ENCODE data around the gene DNAH5. TPM values are rescaled to one million over a fixed set of nuclear protein-coding genes. Genes with fewer than 3 reads are reported as not detected.

Gene DNAH5
- total RNA-seq, 2 experiments from 2014 or later: not detected

DNA sequence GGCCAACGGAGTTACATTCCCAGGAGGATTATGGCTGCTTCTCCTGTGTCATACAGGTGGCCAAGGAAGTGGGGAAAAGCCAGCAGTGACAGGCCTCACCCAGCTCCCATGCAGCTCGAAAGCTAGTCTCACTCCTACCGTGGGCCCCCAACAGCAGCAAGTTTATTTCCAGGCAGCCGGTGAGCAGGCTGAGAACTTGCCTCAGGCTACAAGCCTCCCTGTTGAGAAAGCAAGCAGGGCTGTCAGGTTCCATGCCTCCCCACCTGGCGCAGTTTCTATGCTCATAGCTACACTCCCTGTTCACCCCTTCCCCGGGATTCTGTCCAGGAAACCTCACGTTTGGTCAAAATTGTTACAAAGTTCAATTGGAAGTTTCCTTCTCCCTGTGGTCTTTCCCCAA, 27.5 kb upstream of the DNAH5 start:
- Mint-ChIP-seq H3K36me3 (ENCODE audit: low read depth) (no peaks in the 10 kb centered on the region), H3K27me3 (no peaks in the 10 kb centered on the region), H3K27ac (no peak overlapping the region), H3K4me3 (no peak overlapping the region), H3K4me1 (no peaks in the 10 kb centered on the region), H3K9me3 (peaks cover 2% of the 10 kb centered on the region)
- ChIA-PET CTCF (no interaction called here), POLR2A (no interaction called here)
- DNase-seq: no peak

GRCh38 chr5:13957032-13957645, 12.7 kb upstream of the DNAH5 start:
- ChIA-PET POLR2A (no interaction called here), CTCF (interaction anchor here (0.8 kb wide), 1 partner anchor 390 kb away, joined by 3 read pairs; no protein-coding TSS in a partner anchor)
- Mint-ChIP-seq H3K27ac (no peak overlapping the region), H3K4me1 (no peaks in the 10 kb centered on the region), H3K4me3 (no peak overlapping the region), H3K27me3 (no peaks in the 10 kb centered on the region), H3K36me3 (ENCODE audit: low read depth) (no peaks in the 10 kb centered on the region), H3K9me3 (no peaks in the 10 kb centered on the region)
- no peak for DNase-seq

- Mint-ChIP-seq H3K4me1 (no peaks in the 10 kb centered on the region), H3K27me3 (no peaks in the 10 kb centered on the region), H3K27ac (no peak overlapping the region), H3K36me3 (ENCODE audit: low read depth) (no peaks in the 10 kb centered on the region), H3K9me3 (no peaks in the 10 kb centered on the region), H3K4me3 (no peak overlapping the region)
- DNase-seq: no peak
- ChIA-PET POLR2A (no interaction called here), CTCF (no interaction called here)
These were observed 12.0 kb upstream of the DNAH5 start for GRCh38 chr5:13956471-13956870.

DNA sequence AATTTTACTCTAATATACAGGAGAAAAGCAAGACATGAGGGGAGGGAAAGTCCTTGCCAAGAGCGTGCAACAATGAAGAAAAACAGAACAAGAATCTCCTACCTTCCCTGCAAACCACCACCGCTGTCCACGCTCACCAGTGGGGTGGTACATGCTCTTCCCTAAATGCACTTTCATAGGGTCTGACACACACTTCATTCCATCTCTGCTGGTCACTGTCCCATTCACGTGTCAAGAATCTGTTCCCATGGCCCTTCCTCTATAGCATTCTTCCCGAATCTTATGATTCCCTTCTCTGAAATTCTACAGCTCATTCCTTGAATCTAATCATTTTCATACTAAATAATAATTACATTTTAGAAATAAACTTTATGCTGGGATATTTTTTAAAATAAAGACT, 11.4 kb upstream of the DNAH5 start:
- Mint-ChIP-seq H3K4me3 (no peak overlapping the region), H3K36me3 (ENCODE audit: low read depth) (no peaks in the 10 kb centered on the region), H3K27me3 (no peaks in the 10 kb centered on the region), H3K27ac (no peak overlapping the region), H3K9me3 (no peaks in the 10 kb centered on the region), H3K4me1 (no peaks in the 10 kb centered on the region)
- CTCF ChIA-PET: no interaction called here
- POLR2A ChIA-PET: no interaction called here
- no peak for DNase-seq

GRCh38 chr5:13946111-13946510, 1.6 kb upstream of the DNAH5 start:
- no peaks in the 10 kb centered on the region for H3K36me3 Mint-ChIP-seq (ENCODE audit: low read depth)
- no peaks in the 10 kb centered on the region for H3K4me1 Mint-ChIP-seq
- no peak for DNase-seq
- H3K27me3 Mint-ChIP-seq: no peaks in the 10 kb centered on the region
- no peak overlapping the region for H3K27ac Mint-ChIP-seq
- H3K4me3 Mint-ChIP-seq: no peak overlapping the region
- no peaks in the 10 kb centered on the region for H3K9me3 Mint-ChIP-seq
- ChIA-PET POLR2A (no interaction called here), CTCF (no interaction called here)

- Mint-ChIP-seq H3K27ac (no peak overlapping the region), H3K9me3 (no peaks in the 10 kb centered on the region), H3K27me3 (no peaks in the 10 kb centered on the region), H3K4me1 (no peaks in the 10 kb centered on the region), H3K4me3 (no peak overlapping the region), H3K36me3 (ENCODE audit: low read depth) (no peaks in the 10 kb centered on the region)
- DNase-seq: no peak
- ChIA-PET POLR2A (no interaction called here), CTCF (no interaction called here)
These were observed 783 bp upstream of the DNAH5 start for GRCh38 chr5:13945271-13945670.

DNA sequence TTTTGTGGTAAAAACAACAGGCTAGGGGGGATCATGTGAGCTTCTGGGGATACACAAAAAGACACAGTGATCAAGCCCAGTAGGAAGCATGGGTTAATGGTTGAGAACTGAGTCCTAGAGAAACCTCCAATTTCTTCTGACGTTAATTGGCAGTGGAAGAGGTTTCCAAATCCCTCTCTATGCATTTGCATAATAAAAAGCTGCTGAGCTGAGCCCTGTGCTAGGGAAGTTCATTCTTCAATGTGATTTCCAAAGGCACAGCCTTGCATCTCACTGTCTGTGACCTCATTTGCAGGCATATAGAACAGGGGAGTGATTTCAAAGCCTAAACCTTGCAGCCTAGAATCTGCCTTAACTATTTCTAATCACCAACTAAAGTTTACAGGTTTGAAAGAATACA, 812 bp downstream of the DNAH5 start:
- Mint-ChIP-seq H3K4me3 (no peak overlapping the region), H3K36me3 (ENCODE audit: low read depth) (no peaks in the 10 kb centered on the region), H3K27ac (no peak overlapping the region), H3K9me3 (no peaks in the 10 kb centered on the region), H3K27me3 (no peaks in the 10 kb centered on the region), H3K4me1 (no peaks in the 10 kb centered on the region)
- DNase-seq: no peak
- ChIA-PET POLR2A (no interaction called here), CTCF (no interaction called here)

DNA sequence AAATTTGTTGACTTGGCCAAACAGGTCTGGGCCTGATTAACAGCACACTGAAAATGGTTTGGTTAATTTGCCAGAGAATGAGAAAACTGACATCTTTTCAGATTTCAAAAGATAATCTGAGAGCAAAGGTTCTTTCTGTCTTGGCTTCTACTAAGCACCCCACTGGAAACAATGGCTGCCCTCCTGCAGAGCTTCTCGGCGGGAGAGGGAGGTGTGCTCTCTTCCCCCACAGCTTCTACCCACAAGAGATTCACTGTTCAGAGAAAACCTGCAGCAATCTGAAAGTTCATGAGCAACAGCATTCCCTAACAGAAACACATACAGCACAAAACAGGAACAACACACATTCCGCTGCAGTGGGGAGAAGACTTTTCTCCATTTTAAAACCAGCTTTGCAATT, 3.0 kb downstream of the DNAH5 start:
- Mint-ChIP-seq H3K27ac (no peak overlapping the region), H3K4me1 (no peaks in the 10 kb centered on the region), H3K9me3 (peaks cover 2% of the 10 kb centered on the region), H3K27me3 (no peaks in the 10 kb centered on the region), H3K4me3 (no peak overlapping the region), H3K36me3 (ENCODE audit: low read depth) (no peaks in the 10 kb centered on the region)
- DNase-seq: no peak
- ChIA-PET POLR2A (no interaction called here), CTCF (interaction anchor here (0.6 kb wide), 1 partner anchor 109 kb away, joined by 3 read pairs; no protein-coding TSS in a partner anchor)

- no peak overlapping the region for H3K27ac Mint-ChIP-seq
- CTCF ChIA-PET: no interaction called here
These were observed 4.8 kb downstream of the DNAH5 start for GRCh38 chr5:13939638-13940037.

GRCh38 chr5:13934921-13935320, 9.6 kb downstream of the DNAH5 start:
- Mint-ChIP-seq H3K9me3 (peaks cover 9% of the 10 kb centered on the region), H3K4me1 (no peaks in the 10 kb centered on the region), H3K36me3 (ENCODE audit: low read depth) (no peaks in the 10 kb centered on the region), H3K27ac (no peak overlapping the region), H3K27me3 (no peaks in the 10 kb centered on the region), H3K4me3 (no peak overlapping the region)
- CTCF ChIA-PET: no interaction called here
- POLR2A ChIA-PET: no interaction called here
- DNase-seq: no peak

More at GRCh38 chr5:13939638-13940037, 4.8 kb downstream of the DNAH5 start:
- no peaks in the 10 kb centered on the region for H3K27me3 Mint-ChIP-seq
- no peaks in the 10 kb centered on the region for H3K4me1 Mint-ChIP-seq
- no peaks in the 10 kb centered on the region for H3K36me3 Mint-ChIP-seq (ENCODE audit: low read depth)
- DNase-seq: no peak
- POLR2A ChIA-PET: no interaction called here
- peaks cover 2% of the 10 kb centered on the region for H3K9me3 Mint-ChIP-seq
- no peak overlapping the region for H3K4me3 Mint-ChIP-seq

- POLR2A ChIA-PET: no interaction called here
- no peak overlapping the region for H3K4me3 Mint-ChIP-seq
- no peaks in the 10 kb centered on the region for H3K4me1 Mint-ChIP-seq
- DNase-seq: no peak
- no peak overlapping the region for H3K27ac Mint-ChIP-seq
- no peaks in the 10 kb centered on the region for H3K27me3 Mint-ChIP-seq
- CTCF ChIA-PET: no interaction called here
- H3K36me3 Mint-ChIP-seq (ENCODE audit: low read depth): no peaks in the 10 kb centered on the region
- peaks cover 9% of the 10 kb centered on the region for H3K9me3 Mint-ChIP-seq
These were observed 10.4 kb downstream of the DNAH5 start for GRCh38 chr5:13934125-13934524.

GRCh38 chr5:13932561-13932960, 11.9 kb downstream of the DNAH5 start:
- Mint-ChIP-seq H3K36me3 (ENCODE audit: low read depth) (no peaks in the 10 kb centered on the region), H3K9me3 (peaks cover 7% of the 10 kb centered on the region), H3K27ac (no peak overlapping the region), H3K4me3 (no peak overlapping the region), H3K4me1 (no peaks in the 10 kb centered on the region), H3K27me3 (no peaks in the 10 kb centered on the region)
- CTCF ChIA-PET: no interaction called here
- POLR2A ChIA-PET: no interaction called here
- no peak for DNase-seq

- ChIA-PET POLR2A (no interaction called here), CTCF (no interaction called here)
- Mint-ChIP-seq H3K36me3 (ENCODE audit: low read depth) (no peaks in the 10 kb centered on the region), H3K27ac (no peak overlapping the region), H3K27me3 (no peaks in the 10 kb centered on the region), H3K9me3 (peaks cover 7% of the 10 kb centered on the region), H3K4me1 (no peaks in the 10 kb centered on the region), H3K4me3 (no peak overlapping the region)
- no peak for DNase-seq
These were observed 12.5 kb downstream of the DNAH5 start for GRCh38 chr5:13932011-13932410.

- H3K4me1 Mint-ChIP-seq: no peaks in the 10 kb centered on the region
- POLR2A ChIA-PET: no interaction called here
These were observed 13.8 kb downstream of the DNAH5 start for GRCh38 chr5:13930541-13931171.

More at GRCh38 chr5:13930541-13931171, 13.8 kb downstream of the DNAH5 start:
- H3K9me3 Mint-ChIP-seq: peaks cover 7% of the 10 kb centered on the region
- no peaks in the 10 kb centered on the region for H3K27me3 Mint-ChIP-seq
- no peak for DNase-seq
- CTCF ChIA-PET: no interaction called here
- H3K27ac Mint-ChIP-seq: no peak overlapping the region
- no peaks in the 10 kb centered on the region for H3K36me3 Mint-ChIP-seq (ENCODE audit: low read depth)
- H3K4me3 Mint-ChIP-seq: no peak overlapping the region

Measured in activated CD4-positive, alpha-beta memory T cell treated with anti-CD3 and anti-CD28 coated beads, Interleukin-2, amount 10 ng/mL, durations not matched to agents 7 days and 5 days (primary cell).